HG02943 (cell line): ENCODE measurements around the gene C17orf114.

ENCODE experiments used
- ATAC-seq: cut with Tn5 transposase; IDR thresholded peaks from one replicate; pipeline ENCODE4 v1.9.1; 2021; ENCODE audit warnings: mild to moderate bottlenecking, low read depth, moderate library complexity; ENCODE audit not compliant: unreplicated experiment

Gene C17orf114

DNA sequence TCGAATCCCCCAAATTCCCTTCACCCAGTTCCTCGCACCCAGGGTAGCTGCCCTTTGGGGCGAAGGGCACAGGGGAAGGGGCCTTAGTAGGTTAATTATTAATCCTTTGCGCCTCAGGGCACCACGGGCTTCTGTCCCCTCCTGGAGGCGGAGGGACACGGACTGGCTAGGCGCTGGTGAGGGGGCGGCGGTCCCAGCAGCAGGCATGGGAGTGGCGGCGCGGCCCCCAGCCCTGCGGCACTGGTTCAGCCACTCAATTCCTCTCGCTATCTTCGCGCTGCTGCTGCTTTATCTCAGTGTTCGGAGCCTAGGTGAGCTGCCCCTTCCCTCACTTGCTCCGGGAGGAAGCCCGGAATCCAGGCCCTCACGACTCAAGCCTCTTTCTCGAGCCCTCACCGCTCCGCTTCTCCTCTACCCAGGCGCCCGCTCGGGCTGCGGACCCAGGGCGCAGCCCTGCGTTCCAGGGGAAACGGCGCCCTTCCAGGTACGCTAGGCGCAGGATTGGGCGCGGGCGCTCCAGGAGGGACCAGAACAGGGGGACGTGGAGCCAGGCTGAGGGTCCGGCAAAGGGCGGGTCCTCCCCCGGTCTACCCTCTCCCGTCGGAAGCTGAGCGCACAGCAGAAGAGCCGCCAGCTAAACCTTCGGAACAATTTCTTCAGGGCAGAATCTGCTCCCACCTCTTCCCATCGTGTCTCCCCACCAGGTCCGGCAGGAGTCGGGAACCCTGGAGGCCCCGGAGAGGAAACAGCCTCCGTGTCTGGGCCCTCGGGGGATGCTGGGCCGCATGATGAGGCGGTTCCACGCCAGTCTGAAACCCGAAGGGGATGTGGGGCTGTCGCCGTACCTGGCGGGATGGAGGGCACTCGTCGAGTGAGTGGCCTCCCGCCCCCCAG, 13.1 kb downstream of the C17orf114 start, which contains the start of gene GLTPD2:
TSS of gene GLTPD2 (plus strand) at position 158 of the 894 bp plus-strand sequence. CDS start at position 206, 48 bp downstream.
- ATAC-seq = no peak

DNA sequence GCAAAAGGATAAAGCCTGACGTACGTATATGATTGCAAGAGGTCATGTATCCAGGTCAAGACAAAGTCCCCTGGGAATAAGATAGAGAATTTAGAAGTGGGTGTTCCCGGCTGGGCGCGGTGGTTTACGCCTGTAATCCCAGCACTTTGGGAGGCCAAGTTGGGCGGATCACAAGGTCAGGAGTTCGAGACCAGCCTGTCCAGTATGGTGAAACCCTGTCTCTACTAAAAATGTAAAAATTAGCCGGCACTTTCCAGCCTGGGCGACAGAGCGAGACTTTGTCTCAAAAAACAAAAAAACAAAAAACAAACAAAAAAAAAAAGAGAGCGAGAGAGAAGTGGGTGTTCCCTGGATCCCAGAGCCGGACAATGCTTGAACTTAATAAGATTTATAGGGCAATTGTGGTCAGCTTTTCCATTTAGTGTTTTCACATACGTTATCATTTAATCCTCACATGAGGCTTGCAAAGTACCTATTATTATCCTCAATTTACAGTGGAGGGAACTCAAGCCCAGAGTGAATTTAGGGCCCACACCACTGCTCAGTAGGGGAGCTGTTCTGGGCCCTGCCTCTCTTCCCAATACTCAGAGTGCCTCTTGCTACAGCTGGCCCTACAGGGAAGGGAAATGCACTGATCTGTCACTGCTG, 13.8 kb downstream of the C17orf114 start:
- no peak for ATAC-seq

DNA sequence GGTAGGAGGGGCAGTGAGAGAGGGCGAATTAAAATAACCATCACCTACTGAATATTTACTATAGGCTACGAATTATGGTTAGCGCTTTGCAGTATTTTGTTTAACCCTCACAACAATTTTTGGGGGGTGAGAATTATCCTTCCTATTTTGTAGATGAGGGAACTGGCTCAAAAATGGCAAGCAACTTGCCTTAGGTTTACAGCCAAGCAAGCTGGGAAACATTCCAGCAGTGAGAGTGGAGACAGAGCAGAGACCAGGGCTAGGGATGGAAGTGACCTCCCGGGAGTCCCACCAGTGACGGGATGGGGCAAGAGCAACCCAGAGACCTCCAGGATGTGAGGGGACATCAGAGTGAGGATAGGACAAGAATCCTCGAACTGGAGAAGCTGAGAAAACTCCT, 15.6 kb downstream of the C17orf114 start:
- no peak for ATAC-seq

DNA sequence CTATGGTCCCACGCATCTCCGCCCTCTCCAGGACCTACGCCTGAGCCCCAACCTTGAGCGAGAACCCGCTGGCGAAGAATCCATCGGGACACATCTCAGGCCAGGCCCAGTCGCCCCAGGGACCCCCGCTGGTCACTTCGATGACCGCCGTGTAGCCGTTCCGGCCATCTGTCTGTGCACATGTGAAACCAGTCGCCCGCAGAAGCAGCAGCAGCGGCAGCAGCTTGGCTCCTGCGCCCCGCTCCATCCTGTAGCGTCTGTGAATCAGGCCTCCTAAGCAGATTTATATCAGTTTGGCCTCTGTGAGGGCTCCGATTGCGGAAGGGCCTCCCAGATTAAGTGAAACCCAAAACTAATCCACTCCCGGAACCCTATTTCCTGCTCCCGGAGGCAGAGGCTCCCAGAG, 16.0 kb downstream of the C17orf114 start, which contains the start of gene VMO1:
TSS of gene VMO1 (minus strand) at position 259 of the 406 bp plus-strand sequence. CDS start at position 247, 12 bp downstream.
- ATAC-seq = no peak

DNA sequence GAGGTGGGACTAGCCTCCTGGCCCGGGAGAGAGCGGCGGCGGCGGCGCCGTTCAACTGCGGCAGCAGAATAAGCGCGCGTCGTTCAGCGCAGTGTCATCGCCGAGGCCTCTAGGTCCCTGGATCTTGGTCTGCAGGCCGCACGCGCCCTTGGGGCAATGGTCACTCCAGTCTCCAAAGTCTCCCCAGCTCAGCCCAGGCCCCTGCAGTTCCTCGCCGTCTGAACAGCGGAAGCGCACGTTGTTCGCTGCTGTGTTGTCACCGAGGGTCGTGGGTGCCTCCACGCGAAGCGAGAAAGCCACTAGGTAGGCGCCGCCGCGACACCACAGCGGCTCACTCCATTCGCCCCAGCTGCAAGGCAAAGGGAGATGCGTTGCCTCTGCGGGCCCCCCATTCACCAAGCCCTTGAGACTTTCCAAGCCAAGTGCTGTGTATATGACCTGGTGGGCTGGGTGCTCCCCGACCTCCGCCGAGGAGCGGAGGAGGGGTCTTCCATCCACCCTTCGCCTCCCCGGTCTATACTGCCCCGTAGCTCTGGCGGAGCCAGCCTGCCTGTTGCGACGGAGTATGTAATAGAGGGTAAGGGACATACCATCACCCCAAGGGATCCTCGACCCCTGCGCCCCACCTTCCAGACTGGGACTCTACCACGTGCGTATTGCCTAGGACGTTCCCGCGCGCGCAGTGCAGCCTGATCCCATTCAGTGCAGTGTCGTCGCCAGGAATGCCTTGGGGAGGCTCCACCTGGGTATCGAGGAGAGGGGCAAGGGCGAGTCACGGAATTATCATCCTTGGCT, 16.6 kb downstream of the C17orf114 start:
- ATAC-seq = no peak

DNA sequence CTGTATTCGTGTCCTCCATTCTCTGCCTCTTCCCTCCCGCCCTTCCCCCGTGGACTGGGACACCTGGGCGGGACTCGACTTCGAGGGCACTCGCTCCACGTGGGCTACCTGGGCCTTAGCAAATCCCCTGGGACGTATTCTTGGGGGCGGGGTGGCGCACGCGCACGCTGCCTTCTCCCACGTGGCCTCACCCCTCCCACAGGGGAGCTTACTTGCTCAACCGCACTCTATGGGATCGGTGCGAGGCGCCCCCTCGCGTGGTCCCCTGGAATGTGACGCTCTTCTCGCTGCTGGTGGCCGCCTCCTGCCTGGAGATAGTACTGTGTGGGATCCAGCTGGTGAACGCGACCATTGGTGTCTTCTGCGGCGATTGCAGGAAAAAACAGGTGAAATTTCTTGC, 19.5 kb downstream of the C17orf114 start:
- ATAC-seq = no peak

DNA sequence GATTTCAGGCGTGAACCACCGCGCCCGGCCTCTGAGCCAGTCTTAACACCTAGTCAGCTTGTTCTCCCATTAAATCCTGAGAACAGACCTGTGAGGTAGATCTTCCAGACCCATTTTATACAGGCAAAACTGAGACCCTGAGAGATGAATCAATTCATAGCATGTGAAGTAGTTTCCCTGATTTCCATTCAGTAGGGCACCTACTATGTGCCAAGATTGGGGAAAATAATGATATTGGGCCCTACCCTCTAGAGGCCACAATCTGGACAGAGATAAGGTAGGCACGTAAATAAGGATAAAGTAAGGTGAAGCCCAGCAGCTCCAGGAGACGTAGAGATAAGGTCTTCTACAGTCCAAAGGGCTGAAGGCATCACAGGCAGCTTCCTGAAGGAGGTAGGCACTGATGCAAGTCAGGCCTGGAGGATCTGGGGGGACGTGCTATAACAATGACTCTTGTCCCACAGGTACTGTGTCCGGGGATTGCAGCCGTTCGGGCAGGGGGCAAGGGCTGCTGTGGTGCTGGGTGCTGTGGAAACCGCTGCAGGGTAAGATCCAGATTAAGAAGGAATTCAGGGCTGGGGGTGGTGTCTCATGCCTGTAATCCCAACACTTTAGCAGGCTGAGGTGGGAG, 21.7 kb downstream of the C17orf114 start:
- no peak for ATAC-seq

DNA sequence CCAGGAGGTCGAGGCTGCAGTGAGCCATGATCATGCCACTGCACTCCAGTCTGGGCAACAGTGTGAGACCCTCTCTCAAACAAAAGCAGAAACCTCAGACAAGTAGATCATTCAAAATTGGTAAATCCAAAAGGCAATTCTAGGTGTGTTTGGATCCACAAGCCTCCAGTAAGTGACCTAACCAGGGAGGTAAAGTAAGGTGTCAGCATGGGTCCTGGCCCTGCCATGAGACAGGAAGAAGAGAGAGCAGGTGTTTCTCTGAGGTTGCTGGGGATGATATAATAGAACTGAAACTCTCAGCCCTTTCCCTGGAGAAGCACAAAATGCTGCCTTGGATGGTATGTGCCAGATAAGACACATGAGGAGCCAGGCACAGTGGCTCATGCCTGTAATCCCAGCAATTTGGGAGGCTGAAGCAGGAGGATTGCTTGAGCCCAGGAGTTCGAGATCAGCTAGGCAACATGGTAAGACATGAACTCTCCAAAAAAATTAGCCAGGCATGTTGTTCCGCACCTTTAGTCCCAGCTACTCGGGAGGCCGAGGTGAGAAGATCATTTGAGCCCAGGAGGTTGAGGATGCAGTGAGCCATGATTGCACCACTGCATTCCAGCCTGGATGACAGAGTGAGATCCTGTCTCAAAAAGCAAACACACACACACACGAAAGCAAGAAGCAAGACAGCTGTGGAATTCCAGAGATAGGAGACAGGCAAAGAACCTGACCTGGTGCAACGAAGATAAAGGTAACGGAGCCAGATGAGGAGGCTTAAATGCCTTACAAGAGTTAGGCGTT, 24.0 kb downstream of the C17orf114 start:
- ATAC-seq = no peak

DNA sequence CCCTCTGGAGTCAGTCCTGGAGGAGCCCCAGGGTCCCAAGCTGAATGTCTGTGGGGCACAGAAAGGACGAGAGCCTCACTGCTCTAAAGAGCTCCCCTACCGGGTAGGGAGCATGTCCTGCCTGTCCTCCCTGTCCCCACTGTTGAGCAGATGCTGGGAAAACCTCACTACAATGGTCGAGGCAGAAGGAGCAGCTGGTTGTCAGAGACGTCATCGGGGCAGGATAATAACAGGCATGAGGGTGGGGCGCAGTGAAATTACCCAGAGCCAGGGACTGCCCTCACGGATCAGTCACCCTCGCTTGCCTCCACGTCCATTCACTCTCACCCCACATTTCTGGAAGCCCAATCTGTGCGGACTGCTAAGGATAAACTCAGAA, 29.9 kb downstream of the C17orf114 start:
- no peak for ATAC-seq

DNA sequence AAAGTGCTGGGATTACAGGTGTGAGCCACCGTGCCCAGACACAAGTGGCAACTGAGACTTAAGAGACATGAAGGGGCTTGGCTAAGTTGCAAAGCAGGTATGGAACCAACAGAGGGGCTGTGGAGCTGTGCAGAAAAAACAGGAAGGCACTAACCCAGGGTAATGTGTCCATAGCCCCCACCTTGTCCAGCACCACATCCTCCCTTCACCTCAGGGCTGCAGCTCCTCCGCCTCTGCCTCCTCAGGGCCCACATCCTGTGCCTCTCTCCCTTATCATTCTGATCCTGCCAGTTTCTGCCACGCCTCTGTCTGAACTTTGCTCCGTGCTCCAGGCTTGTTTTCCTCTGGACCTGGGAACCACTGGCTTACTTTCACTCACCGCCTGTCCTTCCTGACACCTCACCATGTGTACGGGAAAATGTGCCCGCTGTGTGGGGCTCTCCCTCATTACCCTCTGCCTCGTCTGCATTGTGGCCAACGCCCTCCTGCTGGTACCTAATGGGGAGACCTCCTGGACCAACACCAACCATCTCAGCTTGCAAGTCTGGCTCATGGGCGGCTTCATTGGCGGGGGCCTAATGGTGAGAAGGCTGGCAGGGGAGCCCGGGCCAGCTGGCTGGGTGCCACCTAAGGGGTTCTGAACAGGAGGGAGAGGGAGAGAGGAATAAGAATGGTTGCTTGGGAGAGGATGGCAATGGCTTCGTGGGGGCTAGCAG, 30.5 kb downstream of the C17orf114 start, which contains the start of gene TM4SF5:
TSS of gene TM4SF5 (plus strand) at position 368 of the 716 bp plus-strand sequence. CDS start at position 405, 37 bp downstream.
- no peak for ATAC-seq

DNA sequence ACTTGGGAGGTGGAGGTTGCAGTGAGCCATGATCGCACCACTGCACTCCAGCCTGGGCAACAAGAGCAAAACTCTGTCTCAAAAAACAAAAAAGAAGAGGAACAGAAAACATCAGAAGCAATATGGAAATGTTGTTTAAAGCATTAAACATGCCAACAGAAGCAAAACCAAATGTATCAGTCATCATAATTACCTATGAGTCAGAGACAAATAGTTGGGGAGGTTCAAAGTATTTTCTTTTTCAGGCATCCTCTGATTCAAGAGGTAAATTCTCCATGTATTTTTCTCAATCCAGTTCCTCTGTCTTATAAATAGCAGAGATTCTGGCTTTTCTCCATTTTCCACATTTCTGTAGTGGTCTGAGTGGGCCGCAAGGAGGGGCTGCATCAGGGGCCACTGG, 32.5 kb downstream of the C17orf114 start:
- no peak for ATAC-seq

DNA sequence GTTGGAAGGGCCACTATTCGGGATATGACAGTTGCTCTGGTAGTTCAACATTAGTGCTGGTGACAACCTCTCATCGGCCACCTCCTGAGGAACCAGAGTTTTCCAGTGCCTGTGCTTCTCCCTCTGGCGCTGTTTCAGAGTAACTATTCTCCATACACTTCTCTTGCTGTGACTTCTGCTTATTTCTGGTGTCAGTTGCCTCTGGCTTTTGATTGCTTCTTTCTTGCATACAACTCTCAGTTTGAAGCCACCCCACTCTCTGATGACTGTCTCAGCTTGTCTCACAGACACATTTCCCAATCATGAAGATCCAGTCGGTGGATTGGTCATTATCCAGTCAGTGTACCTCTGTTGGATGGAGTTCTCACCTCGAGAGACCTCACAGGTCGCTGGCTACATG, 33.8 kb downstream of the C17orf114 start:
- no peak for ATAC-seq

DNA sequence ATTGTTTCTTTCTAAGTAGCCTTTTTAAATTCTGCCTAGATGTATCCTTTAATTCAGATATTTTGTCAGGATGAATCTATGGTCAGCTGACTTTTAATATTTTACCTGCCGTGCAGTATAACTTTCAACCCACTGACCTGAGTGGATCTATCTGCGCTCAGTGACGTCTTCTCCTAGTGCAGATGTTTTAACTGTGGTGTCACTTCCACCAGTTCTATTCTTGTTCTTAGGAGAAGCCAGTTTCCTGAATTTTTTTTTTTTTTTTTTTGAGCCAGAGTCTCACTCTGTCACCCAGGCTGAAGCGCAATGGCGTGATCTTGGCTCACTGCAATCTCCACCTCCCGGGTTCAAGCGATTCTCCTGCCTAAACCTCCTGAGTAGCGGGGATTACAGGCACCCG, 35.4 kb downstream of the C17orf114 start:
- no peak for ATAC-seq

DNA sequence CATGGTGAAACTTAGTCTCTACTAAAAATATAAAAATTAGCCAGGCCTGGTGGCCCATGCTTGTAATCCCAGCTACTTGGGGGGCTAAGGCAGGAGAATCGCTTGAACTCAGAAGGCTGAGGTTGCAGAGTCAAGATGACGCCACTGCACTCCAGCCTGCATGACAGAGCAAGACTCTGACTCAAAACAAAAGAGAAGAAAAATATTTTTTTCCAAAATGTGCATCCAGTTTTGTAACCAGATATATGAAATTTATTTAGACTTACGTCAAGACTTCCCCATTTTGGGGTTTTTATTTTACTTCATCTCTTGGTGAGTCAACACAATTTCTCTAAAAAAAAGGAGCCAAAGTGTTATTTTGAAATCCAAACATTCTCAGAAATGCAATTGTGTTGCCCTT, 35.9 kb downstream of the C17orf114 start:
- ATAC-seq = no peak

DNA sequence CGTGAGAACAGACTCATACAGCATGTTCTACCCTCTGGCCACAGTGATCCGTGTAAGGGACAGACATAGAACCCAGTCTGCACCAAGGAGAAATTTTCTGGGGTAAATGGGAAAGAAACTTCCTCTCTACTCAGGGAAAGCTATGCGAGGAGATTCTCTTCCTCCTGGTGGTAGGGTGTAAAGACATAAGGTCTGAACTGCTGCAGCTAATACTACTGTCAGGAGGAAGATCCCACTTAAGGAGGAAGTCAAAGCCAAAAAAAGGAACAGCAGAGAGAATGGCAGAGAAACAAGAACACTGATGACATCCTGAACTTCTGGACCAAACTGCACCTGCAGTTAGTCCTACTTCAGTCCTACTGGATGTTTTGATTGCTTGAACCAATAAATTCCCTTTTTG, 37.5 kb downstream of the C17orf114 start:
- ATAC-seq = no peak

DNA sequence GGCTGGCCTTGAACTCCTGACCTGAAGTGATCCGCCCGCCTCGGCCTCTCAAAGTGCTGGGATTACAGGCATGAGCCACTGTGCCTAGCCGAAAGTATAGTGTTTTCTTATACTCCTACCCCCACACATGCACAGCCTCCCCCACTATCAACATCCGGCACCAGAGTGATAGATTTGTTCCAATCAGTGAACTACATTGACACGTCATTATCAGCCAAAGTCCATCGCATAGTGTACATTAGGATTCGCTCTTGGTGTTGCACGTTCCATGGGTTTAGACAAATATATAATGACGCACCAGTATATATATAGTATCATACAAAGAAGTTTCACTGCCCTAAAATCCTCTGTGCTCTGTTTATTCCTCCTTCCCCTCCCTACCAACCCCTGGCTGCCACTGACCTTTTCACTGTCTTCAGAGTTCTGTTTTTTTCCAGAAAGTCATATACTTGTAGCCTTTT, 42.3 kb downstream of the C17orf114 start:
- no peak for ATAC-seq

DNA sequence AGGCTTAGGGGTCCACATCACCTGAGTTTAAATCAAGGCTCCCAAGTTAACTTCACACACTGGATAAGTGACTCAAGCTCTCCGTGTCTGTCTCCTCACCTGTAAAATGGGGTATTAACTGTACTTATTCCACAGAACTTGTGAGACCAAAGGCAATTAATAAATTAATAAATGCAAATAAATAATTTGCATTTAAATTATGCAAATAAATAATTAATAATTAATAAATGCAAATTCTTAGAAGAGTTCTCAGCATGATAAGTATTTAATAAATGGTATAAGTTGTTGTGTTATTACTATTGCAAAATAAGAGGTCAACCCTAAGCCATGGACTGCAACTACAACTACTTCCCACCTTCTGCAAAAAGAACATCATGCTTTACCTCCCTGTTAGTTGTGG, 48.7 kb downstream of the C17orf114 start:
- no peak for ATAC-seq

DNA sequence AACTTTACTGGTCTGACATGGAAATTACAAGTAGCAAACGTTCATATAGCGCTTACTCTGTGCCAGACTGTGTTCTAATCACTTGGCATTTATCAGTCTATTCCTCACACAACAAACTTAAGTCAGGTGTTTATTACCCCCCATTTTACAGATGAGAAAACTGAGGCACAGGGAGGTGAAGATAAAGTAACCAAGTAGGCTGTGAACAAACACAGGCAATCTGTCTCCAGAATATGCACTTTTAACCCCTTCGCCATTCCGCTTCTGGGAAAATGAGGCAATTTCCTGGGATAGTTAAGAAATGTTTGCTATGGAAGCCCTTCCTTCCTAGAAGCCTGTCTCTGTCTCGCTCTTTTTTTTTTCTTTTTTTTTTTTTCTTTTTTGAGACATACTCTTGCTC, 50.2 kb downstream of the C17orf114 start:
- ATAC-seq = no peak
